Liver (tissue), 9 donors: Measurements from ENCODE around the gene UBAP1. TPM values are rescaled to one million over a fixed set of nuclear protein-coding genes. Genes with fewer than 3 reads are reported as not detected.

Experiments
- DNase-seq: peaks from one replicate; pipeline ENCODE4 v3.0.0-alpha.2; 2017; ENCODE audit warnings: low spot score
- H3K27ac ChIP-seq, 2 donors: one replicate each; pipeline ENCODE4 v1.7.0; 2013; ENCODE audit warnings: inconsistent platforms in 2 of 2, low read length in 2 of 2, control low read depth in 1 of 2, low read depth in 1 of 2, mild to moderate bottlenecking in 1 of 2
- H3K27me3 ChIP-seq, 4 donors: one replicate each; pipeline versions ENCODE4 v1.6.1 to v1.7.0; 2013; ENCODE audit warnings: low read length in 3 of 4, inconsistent platforms in 1 of 4, mild to moderate bottlenecking in 1 of 4, moderate library complexity in 1 of 4; ENCODE audit not compliant: control insufficient read depth in 4 of 4, insufficient read depth in 4 of 4
- H3K36me3 ChIP-seq, 4 donors: one replicate each; pipeline versions ENCODE4 v1.6.1 to v1.7.0; 2013; ENCODE audit warnings: low read length in 3 of 4, mild to moderate bottlenecking in 3 of 4, low read depth in 1 of 4, moderate library complexity in 1 of 4; ENCODE audit not compliant: control insufficient read depth in 4 of 4, insufficient read depth in 3 of 4
- H3K4me1 ChIP-seq, 4 donors: one replicate each; pipeline versions ENCODE4 v1.6.1 to v1.7.0; 2013; ENCODE audit warnings: low read length in 3 of 4, mild to moderate bottlenecking in 3 of 4, moderate library complexity in 1 of 4; ENCODE audit not compliant: control insufficient read depth in 4 of 4, insufficient read depth in 4 of 4
- H3K4me3 ChIP-seq, 3 donors: one replicate each; pipeline versions ENCODE4 v1.6.1 to v1.7.0; 2013; ENCODE audit warnings: low read length in 3 of 3, control low read depth in 1 of 3, low read depth in 1 of 3, mild to moderate bottlenecking in 1 of 3
- H3K9ac ChIP-seq, 2 donors: one replicate each; pipeline ENCODE4 v1.7.0; 2013; ENCODE audit warnings: low read length in 2 of 2, mild to moderate bottlenecking in 2 of 2, moderate library complexity in 2 of 2, control low read depth in 1 of 2, low read depth in 1 of 2
- H3K9me3 ChIP-seq, 4 donors: one replicate each; pipeline versions ENCODE4 v1.6.1 to v1.7.0; 2013; ENCODE audit warnings: low read length in 3 of 4; ENCODE audit not compliant: control insufficient read depth in 4 of 4
- EGR1 ChIP-seq, 2 donors: IDR thresholded peaks; 2 replicates each; pipeline ENCODE4 v1.6.1; 2016 to 2018; ENCODE audit warnings: antibody characterized with exemption in 2 of 2, low read depth in 2 of 2
- FOXA1 ChIP-seq: IDR thresholded peaks from 2 replicates; pipeline ENCODE4 v1.6.1; 2016; ENCODE audit warnings: antibody characterized with exemption
- FOXA2 ChIP-seq: IDR thresholded peaks from 2 replicates; pipeline ENCODE4 v1.6.1; 2016; ENCODE audit warnings: antibody characterized with exemption
- GABPA ChIP-seq, 2 donors: IDR thresholded peaks in 1 of 2; conservative IDR thresholded peaks in 1 of 2; 2 replicates each; pipeline ENCODE4 v1.6.1; 2016; ENCODE audit warnings: antibody characterized with exemption in 2 of 2, mild to moderate bottlenecking in 1 of 2, moderate library complexity in 1 of 2
- HNF4A ChIP-seq, 2 donors: conservative IDR thresholded peaks; 2 replicates each; pipeline ENCODE4 v1.6.1; 2016; ENCODE audit warnings: antibody characterized with exemption in 2 of 2, mild to moderate bottlenecking in 2 of 2
- HNF4G ChIP-seq: IDR thresholded peaks from 2 replicates; pipeline ENCODE4 v1.6.1; 2016; ENCODE audit warnings: antibody characterized with exemption
- JUND ChIP-seq, 2 donors: IDR thresholded peaks; 2 replicates each; pipeline ENCODE4 v1.6.1; 2016; ENCODE audit warnings: antibody characterized with exemption in 2 of 2
- NR2F2 ChIP-seq: IDR thresholded peaks from 2 replicates; pipeline ENCODE4 v1.6.1; 2016; ENCODE audit warnings: antibody characterized with exemption
- RAD21 ChIP-seq, 2 donors: IDR thresholded peaks; 2 replicates each; pipeline ENCODE4 v1.6.1; 2016; ENCODE audit warnings: antibody characterized with exemption in 2 of 2, mild to moderate bottlenecking in 2 of 2
- RXRA ChIP-seq, 2 donors: IDR thresholded peaks; 2 replicates each; pipeline ENCODE4 v1.6.1; 2017 to 2018; ENCODE audit warnings: antibody characterized with exemption in 2 of 2, mild to moderate bottlenecking in 1 of 2
- TAF1 ChIP-seq: conservative IDR thresholded peaks from 2 replicates; pipeline ENCODE4 v1.6.1; 2016; ENCODE audit warnings: antibody characterized with exemption, mild to moderate bottlenecking
- YY1 ChIP-seq: IDR thresholded peaks from 2 replicates; pipeline ENCODE4 v1.6.1; 2016; ENCODE audit warnings: antibody characterized with exemption, mild to moderate bottlenecking
- WGBS: extraction: QIAGEN DNeasy Blood & Tissue Kit; methylation state at CpG from one replicate; pipeline ENCODE4 v1.1.7; 2013; 5-methylcytosine and 5-hydroxymethylcytosine counted together
- polyA plus RNA-seq, 2 donors: library from polyadenylated mRNA; stranded (reverse) in 1 of 2; unstranded in 1 of 2; fragments of 200-250 nt in 1 of 2; fragments of >200 nt in 1 of 2; fragmentation: Nextera tagmentation in 1 of 2; extraction: Ambion mirVana in 1 of 2; gene quantifications; one replicate each; pipeline versions ENCODE4 v1.2.1 to v1.2.3, GENCODE V29; 2013 to 2015
- total RNA-seq, 2 donors: library from RNA; depleted of rRNA; stranded (reverse); fragments of >200 nt; gene quantifications; one replicate each; pipeline ENCODE4 v1.2.3, GENCODE V29; 2014
- TF ChIP-seq, protein P1 (sequence below): fragments of 150-350 bp; IDR thresholded peaks from 2 replicates; pipeline ENCODE4 v1.5.1; 2017; ENCODE audit warnings: improper control_type of control experiment, low read depth, low read length; ENCODE audit not compliant: missing input control
- TF ChIP-seq, protein P2 (sequence below): IDR thresholded peaks from 2 replicates; pipeline ENCODE4 v1.6.1; 2016; ENCODE audit warnings: antibody characterized with exemption, mild to moderate bottlenecking
- TF ChIP-seq, protein P3 (sequence below): IDR thresholded peaks from 2 replicates; pipeline ENCODE4 v1.6.1; 2016; ENCODE audit warnings: antibody characterized with exemption
- TF ChIP-seq, protein P4 (sequence below): IDR thresholded peaks from 2 replicates; pipeline ENCODE4 v1.6.1; 2016; ENCODE audit warnings: antibody characterized with exemption
- TF ChIP-seq, protein P5 (sequence below): IDR thresholded peaks from 2 replicates; pipeline ENCODE4 v1.6.1; 2016; ENCODE audit warnings: antibody characterized with exemption
- donor health status: healthy.
- donor health status: healthy.
- donor health status: healthy.
- donor health status: healthy.
- donor health status: healthy.

Gene UBAP1
- total and polyA plus RNA-seq, 4 donors = 21.2 to 31.6 (median 23.7) TPM

DNA sequence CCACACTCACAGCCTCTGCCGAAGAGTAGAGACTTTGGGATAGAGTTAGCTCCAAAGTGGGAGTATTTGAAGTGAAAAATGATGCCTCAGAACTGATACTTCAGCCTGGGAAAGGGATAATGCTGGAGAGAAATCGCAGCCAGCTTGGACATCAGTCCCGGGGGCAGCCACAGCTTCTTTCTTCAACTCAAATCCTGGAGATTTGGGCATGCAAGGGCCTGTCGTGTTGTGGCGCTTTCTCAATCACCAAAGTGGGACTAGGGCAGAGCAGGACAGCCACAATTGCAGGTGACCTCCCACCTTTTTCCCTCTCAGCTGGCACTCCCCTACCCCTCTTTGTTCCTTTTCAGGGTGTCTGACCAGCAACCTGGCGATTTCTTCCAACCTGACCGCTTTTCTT is 70.4 kb downstream of the UBAP1 start:
- Histone ChIP-seq H3K27ac (no peak overlapping the region), H3K9me3 (no peaks in the 10 kb centered on the region), H3K4me3 (no peak overlapping the region), H3K36me3 (peaks cover 14 to 44% (median 27%) of the 10 kb centered on the region in 4 donors), H3K27me3 (no peaks in the 10 kb centered on the region), H3K4me1 (peaks cover 0 to 13% (median 11%) of the 10 kb centered on the region in 4 donors), H3K9ac (no peak overlapping the region)
- DNase-seq = no peak
- TF ChIP-seq RXRA (IDR thresholded peaks at IDR 0.05) (no peak), FOXA2 (no peak), EGR1 (IDR thresholded peaks at IDR 0.05; ENCODE audit: low read depth in 2 of 2) (no peak), RAD21 (IDR thresholded peaks at IDR 0.05) (no peak), JUND (IDR thresholded peaks at IDR 0.05) (no peak), FOXA1 (no peak), GABPA (IDR thresholded peaks at IDR 0.05 in 1 of 2, conservative IDR thresholded peaks at IDR 0.05 in 1 of 2) (no peak), TAF1 (no peak), HNF4A (conservative IDR thresholded peaks at IDR 0.05) (no peak), YY1 (no peak), HNF4G (no peak), NR2F2 (no peak)
- TF ChIP-seq, protein P1, sequence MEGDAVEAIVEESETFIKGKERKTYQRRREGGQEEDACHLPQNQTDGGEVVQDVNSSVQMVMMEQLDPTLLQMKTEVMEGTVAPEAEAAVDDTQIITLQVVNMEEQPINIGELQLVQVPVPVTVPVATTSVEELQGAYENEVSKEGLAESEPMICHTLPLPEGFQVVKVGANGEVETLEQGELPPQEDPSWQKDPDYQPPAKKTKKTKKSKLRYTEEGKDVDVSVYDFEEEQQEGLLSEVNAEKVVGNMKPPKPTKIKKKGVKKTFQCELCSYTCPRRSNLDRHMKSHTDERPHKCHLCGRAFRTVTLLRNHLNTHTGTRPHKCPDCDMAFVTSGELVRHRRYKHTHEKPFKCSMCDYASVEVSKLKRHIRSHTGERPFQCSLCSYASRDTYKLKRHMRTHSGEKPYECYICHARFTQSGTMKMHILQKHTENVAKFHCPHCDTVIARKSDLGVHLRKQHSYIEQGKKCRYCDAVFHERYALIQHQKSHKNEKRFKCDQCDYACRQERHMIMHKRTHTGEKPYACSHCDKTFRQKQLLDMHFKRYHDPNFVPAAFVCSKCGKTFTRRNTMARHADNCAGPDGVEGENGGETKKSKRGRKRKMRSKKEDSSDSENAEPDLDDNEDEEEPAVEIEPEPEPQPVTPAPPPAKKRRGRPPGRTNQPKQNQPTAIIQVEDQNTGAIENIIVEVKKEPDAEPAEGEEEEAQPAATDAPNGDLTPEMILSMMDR = no peak
- TF ChIP-seq, protein P2, sequence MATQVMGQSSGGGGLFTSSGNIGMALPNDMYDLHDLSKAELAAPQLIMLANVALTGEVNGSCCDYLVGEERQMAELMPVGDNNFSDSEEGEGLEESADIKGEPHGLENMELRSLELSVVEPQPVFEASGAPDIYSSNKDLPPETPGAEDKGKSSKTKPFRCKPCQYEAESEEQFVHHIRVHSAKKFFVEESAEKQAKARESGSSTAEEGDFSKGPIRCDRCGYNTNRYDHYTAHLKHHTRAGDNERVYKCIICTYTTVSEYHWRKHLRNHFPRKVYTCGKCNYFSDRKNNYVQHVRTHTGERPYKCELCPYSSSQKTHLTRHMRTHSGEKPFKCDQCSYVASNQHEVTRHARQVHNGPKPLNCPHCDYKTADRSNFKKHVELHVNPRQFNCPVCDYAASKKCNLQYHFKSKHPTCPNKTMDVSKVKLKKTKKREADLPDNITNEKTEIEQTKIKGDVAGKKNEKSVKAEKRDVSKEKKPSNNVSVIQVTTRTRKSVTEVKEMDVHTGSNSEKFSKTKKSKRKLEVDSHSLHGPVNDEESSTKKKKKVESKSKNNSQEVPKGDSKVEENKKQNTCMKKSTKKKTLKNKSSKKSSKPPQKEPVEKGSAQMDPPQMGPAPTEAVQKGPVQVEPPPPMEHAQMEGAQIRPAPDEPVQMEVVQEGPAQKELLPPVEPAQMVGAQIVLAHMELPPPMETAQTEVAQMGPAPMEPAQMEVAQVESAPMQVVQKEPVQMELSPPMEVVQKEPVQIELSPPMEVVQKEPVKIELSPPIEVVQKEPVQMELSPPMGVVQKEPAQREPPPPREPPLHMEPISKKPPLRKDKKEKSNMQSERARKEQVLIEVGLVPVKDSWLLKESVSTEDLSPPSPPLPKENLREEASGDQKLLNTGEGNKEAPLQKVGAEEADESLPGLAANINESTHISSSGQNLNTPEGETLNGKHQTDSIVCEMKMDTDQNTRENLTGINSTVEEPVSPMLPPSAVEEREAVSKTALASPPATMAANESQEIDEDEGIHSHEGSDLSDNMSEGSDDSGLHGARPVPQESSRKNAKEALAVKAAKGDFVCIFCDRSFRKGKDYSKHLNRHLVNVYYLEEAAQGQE = no peak
- TF ChIP-seq, protein P3, sequence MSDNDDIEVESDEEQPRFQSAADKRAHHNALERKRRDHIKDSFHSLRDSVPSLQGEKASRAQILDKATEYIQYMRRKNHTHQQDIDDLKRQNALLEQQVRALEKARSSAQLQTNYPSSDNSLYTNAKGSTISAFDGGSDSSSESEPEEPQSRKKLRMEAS = no peak
- TF ChIP-seq, protein P4, sequence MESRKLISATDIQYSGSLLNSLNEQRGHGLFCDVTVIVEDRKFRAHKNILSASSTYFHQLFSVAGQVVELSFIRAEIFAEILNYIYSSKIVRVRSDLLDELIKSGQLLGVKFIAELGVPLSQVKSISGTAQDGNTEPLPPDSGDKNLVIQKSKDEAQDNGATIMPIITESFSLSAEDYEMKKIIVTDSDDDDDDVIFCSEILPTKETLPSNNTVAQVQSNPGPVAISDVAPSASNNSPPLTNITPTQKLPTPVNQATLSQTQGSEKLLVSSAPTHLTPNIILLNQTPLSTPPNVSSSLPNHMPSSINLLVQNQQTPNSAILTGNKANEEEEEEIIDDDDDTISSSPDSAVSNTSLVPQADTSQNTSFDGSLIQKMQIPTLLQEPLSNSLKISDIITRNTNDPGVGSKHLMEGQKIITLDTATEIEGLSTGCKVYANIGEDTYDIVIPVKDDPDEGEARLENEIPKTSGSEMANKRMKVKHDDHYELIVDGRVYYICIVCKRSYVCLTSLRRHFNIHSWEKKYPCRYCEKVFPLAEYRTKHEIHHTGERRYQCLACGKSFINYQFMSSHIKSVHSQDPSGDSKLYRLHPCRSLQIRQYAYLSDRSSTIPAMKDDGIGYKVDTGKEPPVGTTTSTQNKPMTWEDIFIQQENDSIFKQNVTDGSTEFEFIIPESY = no peak
- TF ChIP-seq, protein P5, sequence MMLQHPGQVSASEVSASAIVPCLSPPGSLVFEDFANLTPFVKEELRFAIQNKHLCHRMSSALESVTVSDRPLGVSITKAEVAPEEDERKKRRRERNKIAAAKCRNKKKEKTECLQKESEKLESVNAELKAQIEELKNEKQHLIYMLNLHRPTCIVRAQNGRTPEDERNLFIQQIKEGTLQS = no peak
- 96% methylated on average over 7 of the region's 7 CpGs for WGBS

DNA sequence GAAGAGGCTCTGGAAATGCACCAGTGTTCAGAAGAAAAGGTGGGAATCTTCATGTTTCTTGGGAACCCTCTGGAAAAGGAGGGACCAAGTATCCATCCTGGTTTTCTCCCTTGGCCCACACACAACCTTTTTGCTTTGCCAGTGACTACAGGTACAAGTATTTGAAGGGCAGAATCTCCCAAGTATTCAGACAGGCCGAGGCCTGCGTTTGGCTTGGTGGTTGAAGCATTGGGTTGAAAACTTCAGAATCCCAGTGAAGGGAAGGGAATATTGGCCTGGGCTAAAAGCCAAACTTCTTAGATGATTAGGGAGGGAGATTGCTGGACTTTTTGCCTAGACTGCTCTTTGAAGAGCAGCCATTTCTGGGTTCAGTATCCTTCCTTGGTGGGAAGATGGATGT is 71.9 kb downstream of the UBAP1 start:
- H3K4me3 ChIP-seq = no peak overlapping the region
- no peaks in the 10 kb centered on the region for H3K27me3 ChIP-seq
- H3K4me1 ChIP-seq = peaks cover 0 to 13% (median 11%) of the 10 kb centered on the region in 4 donors
- no peak overlapping the region for H3K27ac ChIP-seq
- 84% methylated on average over 2 of the region's 2 CpGs for WGBS
- peaks cover 14 to 47% (median 27%) of the 10 kb centered on the region in 4 donors for H3K36me3 ChIP-seq
- H3K9ac ChIP-seq = no peak overlapping the region
- no peaks in the 10 kb centered on the region for H3K9me3 ChIP-seq
- TF ChIP-seq, protein P4 = no peak
- no peak for TF ChIP-seq YY1
- no peak for DNase-seq
